H1 (cell line): ENCODE results near the gene ARHGEF7. TPM values are rescaled to one million over a fixed set of nuclear protein-coding genes. Genes with fewer than 3 reads are reported as not detected.

Experiments
- CTCF ChIA-PET: fragments of 300-600 bp; sonication (Branson Sonifier 250); formaldehyde crosslinking; loops from one replicate; lab custom pipeline; 2021; ENCODE audit not compliant: partially characterized antibody; lab: Charles Lee
- POLR2A ChIA-PET: fragments of 300-600 bp; sonication (Branson Sonifier 250); formaldehyde crosslinking; loops from one replicate; lab custom pipeline; 2021; ENCODE audit warnings: inconsistent platforms; ENCODE audit not compliant: partially characterized antibody; lab: Charles Lee
- DNase-seq, 2 experiments: peaks; one replicate each; pipeline versions ENCODE4 v3.0.0 to v3.0.0-alpha.2; 2010 to 2022; ENCODE audit warnings: low spot score in 2 of 2, low read depth in 1 of 2, mixed read lengths in 1 of 2
- FAIRE-seq: peaks from 2 replicates; lab custom pipeline; 2011; peaks lifted over from hg19 to GRCh38; lab: Jason Lieb, UNC
- H2AFZ ChIP-seq: 2 replicates; pipeline ENCODE4 v1.8.1; 2012; ENCODE audit warnings: low read length, inconsistent platforms
- H2AK5ac ChIP-seq: 2 replicates; pipeline ENCODE4 v1.6.1; 2013; ENCODE audit warnings: low read depth, low read length
- H2BK120ac ChIP-seq: replicated peaks from 2 replicates; pipeline ENCODE3; 2013; ENCODE audit warnings: low read depth, low read length, inconsistent platforms
- H2BK12ac ChIP-seq: 2 replicates; pipeline ENCODE4 v1.6.1; 2013; ENCODE audit warnings: low read depth, low read length
- H2BK15ac ChIP-seq: 2 replicates; pipeline ENCODE4 v1.6.1; 2013; ENCODE audit warnings: low read length
- H2BK20ac ChIP-seq: 2 replicates; pipeline ENCODE4 v1.6.1; 2013; ENCODE audit warnings: low read length
- H2BK5ac ChIP-seq: 2 replicates; pipeline ENCODE4 v1.6.1; 2013; ENCODE audit warnings: low read depth, low read length
- H3K14ac ChIP-seq: 2 replicates; pipeline ENCODE4 v1.6.1; 2013; ENCODE audit warnings: inconsistent platforms; ENCODE audit not compliant: insufficient read length
- H3K18ac ChIP-seq: 2 replicates; pipeline ENCODE4 v1.6.1; 2013; ENCODE audit warnings: low read length; ENCODE audit errors: extremely low read depth
- H3K23ac ChIP-seq: 2 replicates; pipeline ENCODE4 v1.6.1; 2013; ENCODE audit warnings: inconsistent platforms; ENCODE audit not compliant: insufficient read length
- H3K23me2 ChIP-seq: 2 replicates; pipeline ENCODE4 v1.6.1; 2013; ENCODE audit warnings: low read depth, low read length
- H3K27ac ChIP-seq: 2 replicates; pipeline ENCODE4 v1.6.1; 2011; ENCODE audit warnings: low read depth, low read length, inconsistent platforms
- H3K27me3 ChIP-seq, 4 experiments: replicated peaks in 1 of 4; 1 replicate in 1 of 4; 2 replicates in 3 of 4; pipeline versions ENCODE4 v1.6.1 to v1.8.1; 2011 to 2013; ENCODE audit warnings: low read length in 3 of 4, mild to moderate bottlenecking in 3 of 4, inconsistent platforms in 2 of 4, mixed read lengths in 2 of 4, moderate library complexity in 1 of 4; ENCODE audit not compliant: control insufficient read depth in 3 of 4, insufficient read depth in 3 of 4; ENCODE audit errors: extremely low read depth in 1 of 4
- H3K36me3 ChIP-seq, 4 experiments: 2 replicates each; pipeline versions ENCODE4 v1.6.1 to v1.8.1; 2011 to 2013; ENCODE audit warnings: mild to moderate bottlenecking in 4 of 4, low read length in 3 of 4, moderate library complexity in 2 of 4, control low read depth in 1 of 4, inconsistent platforms in 1 of 4; ENCODE audit not compliant: insufficient read depth in 4 of 4, control insufficient read depth in 2 of 4
- H3K4ac ChIP-seq: replicated peaks from 2 replicates; pipeline ENCODE3; 2013; ENCODE audit warnings: low read length, low read depth, mixed read lengths, inconsistent platforms; ENCODE audit not compliant: insufficient read length
- H3K4me1 ChIP-seq, 4 experiments: replicated peaks in 1 of 4; 1 replicate in 1 of 4; 2 replicates in 3 of 4; pipeline versions ENCODE4 v1.6.1 to v1.8.1; 2011 to 2013; ENCODE audit warnings: low read length in 3 of 4, inconsistent platforms in 2 of 4, mixed read lengths in 1 of 4; ENCODE audit not compliant: insufficient read depth in 4 of 4, control insufficient read depth in 3 of 4
- H3K4me2 ChIP-seq, 2 experiments: 2 replicates each; pipeline versions ENCODE4 v1.6.1 to v1.8.1; 2011 to 2013; ENCODE audit warnings: low read depth in 2 of 2, low read length in 2 of 2, control low read depth in 1 of 2, inconsistent platforms in 1 of 2, mild to moderate bottlenecking in 1 of 2; ENCODE audit not compliant: insufficient read depth in 1 of 2
- H3K4me3 ChIP-seq, 4 experiments: fragments of 200-600, 300-600 bp in 1 of 4; sonication (generic), shearing (Covaris generic), sonication (Bioruptor Twin) in 1 of 4; 2 replicates each; pipeline versions ENCODE4 v1.5.1 to v1.8.1; 2011 to 2016; ENCODE audit warnings: low read length in 4 of 4, low read depth in 3 of 4, control low read depth in 2 of 4, inconsistent platforms in 2 of 4, mild to moderate bottlenecking in 2 of 4, mixed read lengths in 1 of 4, moderate library complexity in 1 of 4; ENCODE audit not compliant: insufficient read depth in 2 of 4; ENCODE audit errors: extremely low read depth in 1 of 4
- H3K56ac ChIP-seq: replicated peaks from 2 replicates; pipeline ENCODE3; 2013; ENCODE audit warnings: low read depth, mild to moderate bottlenecking, mixed read lengths, low read length, inconsistent platforms; ENCODE audit not compliant: insufficient read length
- H3K79me1 ChIP-seq: 2 replicates; pipeline ENCODE4 v1.6.1; 2013; ENCODE audit warnings: low read depth, low read length, control low read depth
- H3K79me2 ChIP-seq, 2 experiments: 2 replicates each; pipeline versions ENCODE4 v1.6.1 to v1.8.1; 2012 to 2013; ENCODE audit warnings: low read length in 2 of 2, mild to moderate bottlenecking in 2 of 2, inconsistent platforms in 1 of 2; ENCODE audit not compliant: insufficient read depth in 2 of 2, control insufficient read depth in 1 of 2
- H3K9ac ChIP-seq, 4 experiments: replicated peaks in 1 of 4; 1 replicate in 1 of 4; 2 replicates in 3 of 4; pipeline versions ENCODE4 v1.6.1 to v1.8.1; 2011 to 2013; ENCODE audit warnings: low read depth in 3 of 4, low read length in 3 of 4, control low read depth in 2 of 4, mild to moderate bottlenecking in 2 of 4, moderate library complexity in 2 of 4, inconsistent platforms in 1 of 4; ENCODE audit errors: extremely low read depth in 1 of 4
- H3K9me3 ChIP-seq, 2 experiments: 2 replicates each; pipeline versions ENCODE4 v1.6.1 to v1.8.1; 2012 to 2013; ENCODE audit warnings: mild to moderate bottlenecking in 2 of 2, moderate library complexity in 2 of 2, control low read depth in 1 of 2, inconsistent platforms in 1 of 2, low read depth in 1 of 2, low read length in 1 of 2, mixed read lengths in 1 of 2; ENCODE audit not compliant: insufficient read depth in 2 of 2
- H4K20me1 ChIP-seq, 2 experiments: replicated peaks in 1 of 2; 2 replicates each; pipeline versions ENCODE3 to v1.8.1; 2011 to 2013; ENCODE audit warnings: inconsistent platforms in 2 of 2, low read length in 2 of 2, mild to moderate bottlenecking in 1 of 2; ENCODE audit not compliant: insufficient read depth in 2 of 2, control insufficient read depth in 1 of 2
- H4K5ac ChIP-seq: 2 replicates; pipeline ENCODE4 v1.6.1; 2013; ENCODE audit warnings: low read length, low read depth, mixed read lengths, inconsistent platforms; ENCODE audit not compliant: insufficient read length
- H4K8ac ChIP-seq: 2 replicates; pipeline ENCODE4 v1.8.0; 2013; ENCODE audit warnings: mild to moderate bottlenecking, moderate library complexity, low read length, inconsistent platforms; ENCODE audit not compliant: insufficient read depth; ENCODE audit errors: extremely low read depth
- H4K91ac ChIP-seq: replicated peaks from 2 replicates; pipeline ENCODE3; 2013; ENCODE audit warnings: low read length, mixed read lengths, inconsistent platforms; ENCODE audit not compliant: insufficient read length
- CEBPB ChIP-seq: IDR thresholded peaks from 2 replicates; pipeline ENCODE4 v1.6.1; 2012; ENCODE audit warnings: low read depth, low read length
- CHD2 ChIP-seq: IDR thresholded peaks from 2 replicates; pipeline ENCODE4 v1.6.1; 2012; ENCODE audit warnings: low read length, improper control_type of control experiment
- CREB1 ChIP-seq: IDR thresholded peaks from 2 replicates; pipeline ENCODE4 v1.6.1; 2012; ENCODE audit warnings: inconsistent platforms
- CTBP2 ChIP-seq: IDR thresholded peaks from 2 replicates; pipeline ENCODE4 v1.7.0; 2011; ENCODE audit warnings: borderline replicate concordance, mild to moderate bottlenecking, moderate library complexity, mixed read lengths, low read length; ENCODE audit not compliant: insufficient read depth, insufficient read length
- JUND ChIP-seq: IDR thresholded peaks from 2 replicates; pipeline ENCODE4 v1.6.1; 2011; ENCODE audit warnings: mild to moderate bottlenecking, improper control_type of control experiment, low read length
- KDM1A ChIP-seq: fragments of 200-600, 300-600 bp; sonication (generic); IDR thresholded peaks from 2 replicates; pipeline ENCODE4 v1.7.1; 2016; ENCODE audit warnings: mild to moderate bottlenecking, low read length, borderline replicate concordance
- KDM5A ChIP-seq: fragments of 200-600 bp; IDR thresholded peaks from 2 replicates; pipeline ENCODE4 v1.7.1; 2012; ENCODE audit warnings: mild to moderate bottlenecking, low read length, inconsistent platforms, mixed read lengths
- NANOG ChIP-seq: IDR thresholded peaks from 2 replicates; pipeline ENCODE4 v1.6.1; 2011; ENCODE audit warnings: low read length, low read depth, mild to moderate bottlenecking, inconsistent platforms; ENCODE audit not compliant: insufficient read depth, poor library complexity, severe bottlenecking
- RXRA ChIP-seq: IDR thresholded peaks from 2 replicates; pipeline ENCODE4 v1.6.1; 2011; ENCODE audit warnings: low read depth, mild to moderate bottlenecking, low read length, moderate library complexity; ENCODE audit not compliant: insufficient read depth
- WGBS, 2 experiments: shearing (Covaris generic) in 1 of 2; methylation state at CpG; one replicate each; pipeline versions ENCODE4 v1.1.6 to v1.1.7; 2013 to 2015; ENCODE audit warnings: low lambda C conversion rate in 2 of 2, mixed read lengths in 2 of 2, inconsistent platforms in 1 of 2, low coverage in 1 of 2, missing lambda C conversion rate in 1 of 2; ENCODE audit not compliant: insufficient replicate concordance in 2 of 2, insufficient coverage in 1 of 2, insufficient read length in 1 of 2; ENCODE audit errors: extremely low coverage in 1 of 2, missing lambda C conversion rate in 1 of 2; 5-methylcytosine and 5-hydroxymethylcytosine counted together
- polyA plus RNA-seq, 7 experiments: library from polyadenylated mRNA; depleted of rRNA in 3 of 7; stranded (reverse) in 5 of 7; unstranded in 2 of 7; fragments of >200 nt in 5 of 7; fragments of 200-250 nt in 2 of 7; gene quantifications; 1 replicate in 5 of 7; 2 replicates in 1 of 7; 4 replicates in 1 of 7; pipeline versions ENCODE4 v1.2.1 to v1.2.3, GENCODE V29; 2011 to 2013; ENCODE audit warnings: missing spikeins in 2 of 7, mixed read lengths in 2 of 7
- total RNA-seq: library from RNA; stranded (reverse); fragmentation: NEBNext Ultra II Directional; extraction: Animal tissue kit (Norgen Biotek cat#: 25700); gene quantifications from 2 replicates; pipeline ENCODE4 v1.2.1, GENCODE V29; 2021

The ARHGEF7 gene
- total and polyA plus RNA-seq, 2 of the 8 experiments (the other 6 are each of a cell fraction or from before 2014, with no cell fraction given): 26.2 to 56.5 TPM

- Histone ChIP-seq H4K20me1 (peaks cover 0 to 6% of the 10 kb centered on the region in 2 experiments), H2BK5ac (no peak overlapping the region), H3K4ac (no peak overlapping the region), H3K4me1 (no peaks in the 10 kb centered on the region), H4K91ac (no peak overlapping the region), H3K36me3 (peaks cover 3 to 31% (median 8%) of the 10 kb centered on the region in 4 experiments; a peak in 6 of 8 replicates), H3K23ac (no peak overlapping the region), H2BK15ac (no peak overlapping the region), H3K56ac (no peak overlapping the region), H3K9me3 (no peaks in the 10 kb centered on the region), H3K18ac (no peak overlapping the region), H4K5ac (no peak overlapping the region), H3K79me1 (peaks cover 2% of the 10 kb centered on the region; the same call in 1 of the 2 replicates), H3K23me2 (0 out of 2 replicates have a peak, but pooled peaks cover 1% of the 10 kb centered on the region), H3K9ac (no peak overlapping the region), H3K27ac (no peak overlapping the region), H3K79me2 (no peaks in the 10 kb centered on the region), H2BK12ac (no peak overlapping the region), H3K4me3 (no peak overlapping the region), H4K8ac (no peak overlapping the region), H3K4me2 (no peak overlapping the region), H2AK5ac (no peak overlapping the region), H2BK20ac (no peak overlapping the region), H3K27me3 (no peaks in the 10 kb centered on the region), H2BK120ac (no peak overlapping the region), H3K14ac (no peak overlapping the region), H2AFZ (no peak overlapping the region)
- TF ChIP-seq JUND: no peak
- TF ChIP-seq NANOG: no peak
- TF ChIP-seq CEBPB: no peak
- TF ChIP-seq KDM5A: no peak
- TF ChIP-seq CTBP2: no peak
- TF ChIP-seq CHD2: no peak
- TF ChIP-seq KDM1A: no peak
- TF ChIP-seq RXRA: no peak
- TF ChIP-seq CREB1: no peak
- no peak for FAIRE-seq
- CTCF ChIA-PET: no interaction called here
- POLR2A ChIA-PET: no interaction called here
- no peak for DNase-seq
- WGBS, 2 experiments: 87% methylated on average over 14 of the region's 14 CpGs; no CpG with 5 or more reads in 1 of the 2 experiments
Observed at GRCh38 chr13:111291908-111292307, 176.8 kb downstream of the ARHGEF7 start.
